GM18951 (cell line): ENCODE results near the gene FEM1B.

Experiments used
- POLR2A ChIP-seq: IDR thresholded peaks from 4 replicates; pipeline ENCODE4 v1.6.1; 2011; ENCODE audit warnings: mild to moderate bottlenecking; ENCODE audit not compliant: insufficient read length, insufficient read depth; ENCODE audit errors: extremely low read depth
- in situ Hi-C: fragments of 300-500 bp; cut with MboI; formaldehyde crosslinking; loops from one replicate; pipeline ENCODE4 v1.12.0; 2022; ENCODE audit warnings: low sequenced_read_pairs, mixed read lengths, inconsistent platforms; ENCODE audit not compliant: unreplicated experiment

Gene FEM1B

DNA sequence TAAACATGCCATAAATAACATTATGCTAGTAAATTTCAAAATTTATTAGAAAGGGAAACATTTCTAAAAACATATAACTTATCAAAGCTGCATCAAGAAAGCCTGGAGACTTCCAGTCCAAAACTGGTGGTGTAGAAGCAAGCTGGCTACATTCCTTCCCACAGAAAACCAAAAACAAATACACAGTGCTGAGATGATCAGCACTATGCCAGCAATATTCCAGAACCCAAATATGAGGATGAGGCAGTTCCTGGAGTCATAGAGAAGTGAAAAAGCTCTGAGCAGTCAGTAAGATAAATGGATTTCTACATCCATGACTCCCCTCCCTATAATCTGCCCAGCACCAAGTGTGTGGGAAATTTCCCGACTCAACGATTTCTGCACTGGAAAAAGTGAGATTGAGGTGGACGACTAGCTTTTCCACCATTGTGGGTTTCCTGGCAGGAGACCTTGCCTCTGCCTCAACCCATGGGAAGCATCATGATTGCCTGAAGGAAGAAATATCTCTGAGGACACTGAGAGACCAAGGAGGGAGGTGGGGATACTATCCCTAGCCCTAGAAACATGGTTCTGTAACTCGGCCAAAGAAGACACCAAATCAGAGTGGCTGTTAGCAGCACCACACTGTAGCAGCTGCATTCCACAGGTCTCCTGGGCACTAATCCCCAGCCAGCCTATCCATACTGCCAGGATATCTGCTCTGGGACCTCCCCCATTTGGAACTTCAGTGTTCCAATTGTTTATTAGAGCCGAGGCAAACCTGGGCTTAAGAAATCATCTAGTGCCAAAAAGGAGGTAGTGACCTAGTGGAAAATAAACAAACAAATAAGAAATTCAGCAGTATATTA is 36.2 kb upstream of the FEM1B start:
- in situ Hi-C loops: no loop called here
- TF ChIP-seq POLR2A: no peak

GRCh38 chr15:68244235-68244634 is 33.3 kb upstream of the FEM1B start:
- in situ Hi-C loops: no loop called here
- TF ChIP-seq POLR2A: no peak

DNA sequence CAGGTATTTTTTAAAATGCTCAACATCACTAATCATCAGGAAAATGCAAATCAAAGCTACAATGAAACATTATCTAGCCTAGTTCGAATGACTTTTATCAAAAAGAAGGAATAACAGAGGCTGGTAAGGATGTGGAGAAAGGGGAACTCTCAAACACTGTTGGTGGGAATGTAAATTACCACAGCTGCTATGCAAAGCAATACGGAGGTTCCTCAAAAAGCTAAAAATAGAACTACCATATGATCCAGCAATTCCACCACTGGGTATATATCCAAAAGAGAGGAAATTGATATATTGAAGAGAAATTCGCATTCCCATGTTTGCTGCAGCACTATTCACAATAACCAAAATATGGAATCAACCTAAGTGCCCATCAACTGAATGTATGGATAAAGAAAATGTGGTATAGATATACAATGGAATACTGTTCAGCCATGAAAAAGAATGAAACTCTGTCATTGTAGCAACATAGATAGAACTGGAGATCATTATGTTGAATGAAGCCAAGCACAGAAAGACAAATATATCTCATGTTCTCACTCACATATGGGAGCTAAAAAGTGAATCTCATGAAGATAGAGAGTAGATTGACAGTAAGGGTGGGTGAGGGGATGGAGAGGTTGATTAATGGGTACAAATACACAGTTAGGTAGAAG is 28.4 kb upstream of the FEM1B start:
- no peak for TF ChIP-seq POLR2A
- in situ Hi-C loops: no loop called here

DNA sequence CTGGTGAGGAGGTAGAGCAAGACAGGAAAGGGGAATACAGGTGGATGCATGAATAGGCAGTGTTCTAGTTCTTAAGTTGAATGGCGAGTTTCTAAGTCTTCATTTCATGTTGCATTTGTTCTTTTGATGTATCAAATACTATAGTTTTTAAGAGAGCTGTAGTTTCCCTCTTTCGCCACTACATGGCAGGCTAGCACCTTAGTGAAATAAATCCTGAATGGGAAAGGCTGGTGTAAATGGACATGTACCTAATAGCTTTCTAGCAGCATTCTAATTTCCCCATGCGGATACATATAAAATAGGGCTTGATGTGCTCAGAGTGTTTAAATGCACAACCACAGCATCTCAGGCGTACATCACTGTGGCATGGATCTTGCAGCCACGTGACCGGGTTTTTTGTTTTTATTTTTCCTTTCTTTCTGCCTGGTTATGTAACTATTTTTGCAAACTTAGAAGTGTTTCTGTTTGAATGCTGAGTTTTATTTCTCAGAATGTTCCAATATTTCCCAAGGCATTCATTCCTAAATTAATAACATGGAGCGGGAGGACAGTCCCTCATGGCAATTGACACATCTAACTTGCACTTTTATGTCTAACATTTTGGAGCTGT is 24.5 kb upstream of the FEM1B start:
- in situ Hi-C loops: no loop called here
- no peak for TF ChIP-seq POLR2A

DNA sequence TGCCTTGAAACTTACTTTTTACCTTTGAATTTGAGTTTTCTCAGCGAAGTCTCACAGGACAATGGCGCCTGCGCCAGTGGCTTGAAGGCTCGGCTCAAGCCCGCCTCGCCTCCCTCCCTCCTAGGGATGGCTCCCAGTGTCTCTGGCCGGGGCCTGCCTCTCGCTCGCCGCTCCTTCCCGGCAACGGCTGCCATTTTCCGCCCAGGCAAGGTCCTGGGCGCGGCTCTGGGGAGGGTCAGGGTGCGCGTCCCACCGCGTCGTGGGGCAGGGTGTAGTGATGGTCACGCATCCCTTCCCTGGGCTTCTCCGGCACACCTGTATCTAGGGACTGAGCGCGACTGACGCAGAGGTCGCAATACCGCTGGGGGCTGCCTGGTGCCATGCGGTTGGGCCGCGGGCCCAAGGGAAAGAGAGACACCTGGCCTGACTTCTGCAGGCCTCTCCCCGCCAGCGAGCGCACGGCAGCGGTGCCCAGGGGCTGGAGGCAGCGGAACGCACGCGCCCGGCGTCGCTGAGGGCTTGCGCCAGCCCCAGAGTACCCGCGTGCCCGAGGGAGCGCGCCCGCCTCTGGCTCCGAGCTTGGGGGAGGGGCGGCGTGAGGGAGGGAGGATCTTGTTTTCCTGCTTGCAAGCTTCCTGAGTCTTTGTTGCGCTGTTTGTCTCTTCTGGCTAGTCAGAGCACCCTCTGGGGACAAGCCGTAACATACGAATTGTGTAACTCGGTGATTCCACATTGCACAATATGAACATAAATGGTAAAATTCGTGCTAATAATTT is 20.7 kb upstream of the FEM1B start:
- no peak for TF ChIP-seq POLR2A
- in situ Hi-C loops: no loop called here

DNA sequence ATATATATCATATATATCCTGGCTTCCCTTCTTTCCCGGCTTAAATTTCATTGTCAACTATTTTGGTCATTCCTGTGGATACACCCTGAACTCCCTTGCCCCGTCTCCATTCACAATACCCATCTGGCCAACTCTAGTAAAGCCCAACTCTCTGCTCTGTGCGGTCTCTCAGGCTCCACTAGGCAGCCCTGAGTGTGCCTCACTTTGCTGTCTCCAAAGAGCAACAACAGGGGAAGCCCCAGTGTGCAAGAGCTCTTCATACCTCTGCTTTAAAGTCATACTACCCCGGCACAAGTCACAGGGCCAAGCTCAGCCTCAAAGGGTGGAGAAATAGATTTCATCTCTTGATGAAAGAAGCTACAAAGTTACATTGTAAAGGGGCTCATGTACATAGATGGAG is 18.9 kb upstream of the FEM1B start:
- no peak for TF ChIP-seq POLR2A
- in situ Hi-C loops: no loop called here

DNA sequence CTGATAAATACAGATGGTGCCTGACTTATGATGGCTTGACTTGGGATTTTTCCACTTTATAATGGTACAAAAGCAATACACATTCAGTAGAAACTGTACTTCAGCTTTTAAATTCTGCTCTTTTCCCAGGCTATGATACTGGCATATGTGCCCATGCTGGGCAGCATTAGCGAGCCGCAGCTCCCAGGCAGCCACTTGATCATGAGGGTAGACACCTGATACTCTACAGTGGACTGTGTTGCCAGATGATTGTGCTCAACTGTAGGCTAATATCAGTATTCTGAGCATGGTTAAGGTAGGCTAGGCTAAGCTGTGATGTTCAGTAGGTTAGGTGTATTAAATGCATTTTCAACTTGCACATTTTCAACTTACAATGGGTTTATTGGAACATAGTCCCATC is 17.7 kb upstream of the FEM1B start:
- no peak for TF ChIP-seq POLR2A
- in situ Hi-C loops: no loop called here

DNA sequence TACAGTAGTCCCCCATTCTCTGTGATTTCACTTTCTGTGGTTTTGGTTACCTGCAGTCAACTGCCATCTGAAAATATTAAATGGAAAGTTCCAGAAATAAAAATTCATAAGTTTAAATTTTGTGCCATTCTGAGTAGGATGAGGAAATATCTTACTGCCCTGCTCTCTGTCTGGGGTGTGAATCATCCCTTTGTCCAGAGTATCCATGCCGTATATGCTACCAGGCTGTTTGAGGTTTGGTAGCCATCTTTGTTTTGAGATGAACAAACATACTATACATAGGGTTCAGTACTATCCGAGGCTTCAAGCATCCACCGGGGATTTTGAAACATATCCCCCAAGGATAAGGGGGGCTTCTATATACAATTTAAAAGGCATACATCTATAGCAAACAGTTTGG is 16.3 kb upstream of the FEM1B start:
- in situ Hi-C loops: no loop called here
- TF ChIP-seq POLR2A: no peak

GRCh38 chr15:68261980-68262379 is 15.6 kb upstream of the FEM1B start:
- in situ Hi-C loops: no loop called here
- no peak for TF ChIP-seq POLR2A

DNA sequence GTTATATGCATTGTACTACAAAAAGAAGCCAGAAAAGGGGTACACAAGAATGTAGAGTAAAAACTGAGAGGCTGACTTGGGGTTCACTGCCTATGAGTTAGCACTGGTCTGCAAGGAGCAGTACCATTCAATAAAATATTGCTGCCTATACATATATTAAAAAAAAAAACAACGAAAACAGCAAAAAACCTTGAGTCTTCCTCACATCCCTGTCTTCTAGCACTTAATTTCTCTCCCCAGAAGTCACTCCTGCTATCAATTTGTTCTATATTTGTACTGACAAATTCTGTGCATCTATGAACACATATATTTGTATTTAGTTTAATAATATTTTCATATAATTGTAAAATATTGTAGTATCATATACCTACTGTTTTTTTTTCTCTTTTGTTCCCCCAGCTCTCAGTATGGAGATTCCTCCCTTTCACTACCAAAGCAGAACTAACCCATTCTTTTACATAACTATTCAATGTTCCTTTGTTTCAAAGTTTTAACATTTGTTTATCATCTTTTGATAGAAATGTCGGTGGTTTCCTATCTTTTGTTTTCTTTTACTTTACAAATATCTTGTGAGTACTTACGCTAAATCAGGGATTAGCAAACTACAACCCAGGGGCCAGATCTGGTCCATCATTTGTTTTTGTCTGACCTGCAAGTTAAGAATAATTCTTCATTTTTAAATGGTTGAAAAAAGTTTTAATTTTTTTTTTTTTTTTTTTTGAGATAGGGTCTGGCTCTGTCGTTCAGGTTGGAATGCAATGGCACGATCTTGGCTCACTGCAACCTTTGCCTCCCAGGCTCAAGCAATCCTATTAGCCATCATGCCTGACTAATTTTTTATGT is 14.8 kb upstream of the FEM1B start:
- in situ Hi-C loops: no loop called here
- TF ChIP-seq POLR2A: no peak

DNA sequence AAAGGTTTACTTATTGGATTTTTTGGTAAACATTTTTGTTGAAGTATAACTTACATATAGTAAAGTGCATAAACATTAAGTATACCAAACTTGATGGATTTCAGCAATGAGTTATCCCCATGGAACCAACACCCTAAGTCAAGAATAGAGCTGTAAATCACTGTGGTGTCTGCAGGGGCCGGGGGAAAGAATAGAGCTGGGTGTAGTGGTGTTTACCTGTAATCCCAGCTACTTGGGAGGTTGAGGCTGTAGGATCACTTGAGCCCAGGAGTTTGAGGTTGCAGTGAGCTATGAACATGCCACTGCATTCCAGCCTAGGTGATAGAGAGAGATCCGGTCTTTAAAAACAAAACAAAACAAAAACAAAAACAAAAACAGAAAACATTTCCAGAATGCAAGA is 13.3 kb upstream of the FEM1B start:
- no peak for TF ChIP-seq POLR2A
- in situ Hi-C loops: no loop called here

- in situ Hi-C loops: no loop called here
- no peak for TF ChIP-seq POLR2A
Measured at GRCh38 chr15:68265081-68265480, 12.5 kb upstream of the FEM1B start.
